SK-N-SH treated with all-trans-retinoic acid at 6 μM for 48 hours (cell line): ENCODE measurements around the gene NRBF2.

Source experiments
- ARNTL ChIP-seq: fragments of 450-650 bp; formaldehyde crosslinking; IDR thresholded peaks from 2 replicates; pipeline ENCODE4 v1.5.0; 2020; ENCODE audit warnings: low read depth, mild to moderate bottlenecking, moderate library complexity, borderline replicate concordance
- ESRRG ChIP-seq: fragments of 250-450 bp; sonication (Bioruptor Pico); IDR thresholded peaks from 2 replicates; pipeline ENCODE4 v1.6.1; 2021; ENCODE audit warnings: mild to moderate bottlenecking
- GLIS3 ChIP-seq: fragments of 250-450 bp; sonication (Bioruptor Pico); IDR thresholded peaks from 2 replicates; pipeline ENCODE4 v1.5.0; 2020; ENCODE audit warnings: mild to moderate bottlenecking, moderate library complexity
- ISL1 ChIP-seq: fragments of 250-450 bp; sonication (Bioruptor Pico); IDR thresholded peaks from 2 replicates; pipeline ENCODE4 v2.1.2; 2022; ENCODE audit warnings: mild to moderate bottlenecking, moderate library complexity
- OSR1 ChIP-seq: fragments of 250-450 bp; sonication (Bioruptor Pico); IDR thresholded peaks from 2 replicates; pipeline ENCODE4 v1.8.0; 2022; ENCODE audit warnings: moderate library complexity, mild to moderate bottlenecking, inconsistent platforms
- RARB ChIP-seq: fragments of 250-450 bp; sonication (Bioruptor Pico); IDR thresholded peaks from 2 replicates; pipeline ENCODE4 v1.8.0; 2021; ENCODE audit warnings: mild to moderate bottlenecking, moderate library complexity
- SNAI2 ChIP-seq: fragments of 250-450 bp; sonication (Bioruptor Pico); IDR thresholded peaks from 2 replicates; pipeline ENCODE4 v1.5.0; 2020; ENCODE audit warnings: mild to moderate bottlenecking, moderate library complexity
- ZFP3 ChIP-seq: fragments of 250-450 bp; sonication (Bioruptor Pico); IDR thresholded peaks from 2 replicates; pipeline ENCODE4 v1.5.0; 2020; ENCODE audit warnings: mild to moderate bottlenecking, moderate library complexity
- ZFP30 ChIP-seq: fragments of 450-650 bp; formaldehyde crosslinking; IDR thresholded peaks from 2 replicates; pipeline ENCODE4 v1.5.0; 2022; ENCODE audit warnings: mild to moderate bottlenecking, moderate library complexity
- ZNF8 ChIP-seq: fragments of 450-650 bp; formaldehyde crosslinking; IDR thresholded peaks from 2 replicates; pipeline ENCODE4 v1.5.0; 2020; ENCODE audit warnings: mild to moderate bottlenecking, moderate library complexity
- TF ChIP-seq, protein P1 (sequence below): fragments of 250-450 bp; sonication (Bioruptor Pico); IDR thresholded peaks from 2 replicates; pipeline ENCODE4 v1.8.0; 2021; ENCODE audit warnings: low read depth, mild to moderate bottlenecking, moderate library complexity, borderline replicate concordance
- TF ChIP-seq, protein P2 (sequence below): fragments of 250-450 bp; sonication (Bioruptor Pico); IDR thresholded peaks from 2 replicates; pipeline ENCODE4 v1.8.0; 2020; ENCODE audit warnings: mild to moderate bottlenecking, moderate library complexity, borderline replicate concordance
- TF ChIP-seq, protein P3 (sequence below): fragments of 250-450 bp; sonication (Bioruptor Pico); IDR thresholded peaks from 2 replicates; pipeline ENCODE4 v1.5.1; 2021; ENCODE audit warnings: mild to moderate bottlenecking, moderate library complexity
- TF ChIP-seq, protein P4 (sequence below): fragments of 250-450 bp; sonication (Bioruptor Pico); IDR thresholded peaks from 2 replicates; pipeline ENCODE4 v1.5.1; 2020; ENCODE audit warnings: low read depth, mild to moderate bottlenecking, moderate library complexity

DNA sequence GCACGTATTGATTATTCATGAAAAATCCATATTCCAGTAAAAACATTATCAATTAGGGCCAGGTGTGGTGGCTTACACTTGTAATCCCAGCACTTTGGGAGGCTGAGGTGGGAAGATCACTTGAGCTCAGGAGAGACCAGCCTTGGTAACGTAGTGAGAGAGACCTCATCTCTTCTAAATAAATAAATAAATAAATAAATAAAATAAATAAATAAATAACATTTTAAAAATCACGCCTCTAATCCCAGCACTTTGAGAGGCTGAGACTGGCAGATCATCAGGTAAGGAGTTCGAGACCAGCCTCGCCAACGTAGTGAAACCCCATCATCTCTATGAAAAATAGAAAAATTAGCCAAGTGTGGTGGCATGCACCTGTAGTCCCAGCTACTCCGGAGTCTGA, 32.1 kb downstream of the NRBF2 start:
- TF ChIP-seq SNAI2 (CRISPR knock-in tag) (no peak), ZFP3 (CRISPR knock-in tag) (no peak), ARNTL (CRISPR knock-in tag) (no peak), OSR1 (CRISPR knock-in tag) (no peak), GLIS3 (CRISPR knock-in tag) (no peak), ZFP30 (no peak), RARB (CRISPR knock-in tag) (no peak), ESRRG (CRISPR knock-in tag) (no peak), ISL1 (CRISPR knock-in tag) (no peak), ZNF8 (CRISPR knock-in tag) (no peak)
- TF ChIP-seq, protein P1, sequence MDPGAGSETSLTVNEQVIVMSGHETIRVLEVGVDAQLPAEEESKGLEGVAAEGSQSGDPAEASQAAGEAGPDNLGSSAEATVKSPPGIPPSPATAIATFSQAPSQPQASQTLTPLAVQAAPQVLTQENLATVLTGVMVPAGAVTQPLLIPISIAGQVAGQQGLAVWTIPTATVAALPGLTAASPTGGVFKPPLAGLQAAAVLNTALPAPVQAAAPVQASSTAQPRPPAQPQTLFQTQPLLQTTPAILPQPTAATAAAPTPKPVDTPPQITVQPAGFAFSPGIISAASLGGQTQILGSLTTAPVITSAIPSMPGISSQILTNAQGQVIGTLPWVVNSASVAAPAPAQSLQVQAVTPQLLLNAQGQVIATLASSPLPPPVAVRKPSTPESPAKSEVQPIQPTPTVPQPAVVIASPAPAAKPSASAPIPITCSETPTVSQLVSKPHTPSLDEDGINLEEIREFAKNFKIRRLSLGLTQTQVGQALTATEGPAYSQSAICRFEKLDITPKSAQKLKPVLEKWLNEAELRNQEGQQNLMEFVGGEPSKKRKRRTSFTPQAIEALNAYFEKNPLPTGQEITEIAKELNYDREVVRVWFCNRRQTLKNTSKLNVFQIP (CRISPR knock-in tag), result no peak
- TF ChIP-seq, protein P2, sequence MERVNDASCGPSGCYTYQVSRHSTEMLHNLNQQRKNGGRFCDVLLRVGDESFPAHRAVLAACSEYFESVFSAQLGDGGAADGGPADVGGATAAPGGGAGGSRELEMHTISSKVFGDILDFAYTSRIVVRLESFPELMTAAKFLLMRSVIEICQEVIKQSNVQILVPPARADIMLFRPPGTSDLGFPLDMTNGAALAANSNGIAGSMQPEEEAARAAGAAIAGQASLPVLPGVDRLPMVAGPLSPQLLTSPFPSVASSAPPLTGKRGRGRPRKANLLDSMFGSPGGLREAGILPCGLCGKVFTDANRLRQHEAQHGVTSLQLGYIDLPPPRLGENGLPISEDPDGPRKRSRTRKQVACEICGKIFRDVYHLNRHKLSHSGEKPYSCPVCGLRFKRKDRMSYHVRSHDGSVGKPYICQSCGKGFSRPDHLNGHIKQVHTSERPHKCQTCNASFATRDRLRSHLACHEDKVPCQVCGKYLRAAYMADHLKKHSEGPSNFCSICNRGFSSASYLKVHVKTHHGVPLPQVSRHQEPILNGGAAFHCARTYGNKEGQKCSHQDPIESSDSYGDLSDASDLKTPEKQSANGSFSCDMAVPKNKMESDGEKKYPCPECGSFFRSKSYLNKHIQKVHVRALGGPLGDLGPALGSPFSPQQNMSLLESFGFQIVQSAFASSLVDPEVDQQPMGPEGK (CRISPR knock-in tag), result no peak
- TF ChIP-seq, protein P3, sequence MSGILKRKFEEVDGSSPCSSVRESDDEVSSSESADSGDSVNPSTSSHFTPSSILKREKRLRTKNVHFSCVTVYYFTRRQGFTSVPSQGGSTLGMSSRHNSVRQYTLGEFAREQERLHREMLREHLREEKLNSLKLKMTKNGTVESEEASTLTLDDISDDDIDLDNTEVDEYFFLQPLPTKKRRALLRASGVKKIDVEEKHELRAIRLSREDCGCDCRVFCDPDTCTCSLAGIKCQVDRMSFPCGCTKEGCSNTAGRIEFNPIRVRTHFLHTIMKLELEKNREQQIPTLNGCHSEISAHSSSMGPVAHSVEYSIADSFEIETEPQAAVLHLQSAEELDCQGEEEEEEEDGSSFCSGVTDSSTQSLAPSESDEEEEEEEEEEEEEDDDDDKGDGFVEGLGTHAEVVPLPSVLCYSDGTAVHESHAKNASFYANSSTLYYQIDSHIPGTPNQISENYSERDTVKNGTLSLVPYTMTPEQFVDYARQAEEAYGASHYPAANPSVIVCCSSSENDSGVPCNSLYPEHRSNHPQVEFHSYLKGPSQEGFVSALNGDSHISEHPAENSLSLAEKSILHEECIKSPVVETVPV (CRISPR knock-in tag), result no peak
- TF ChIP-seq, protein P4, sequence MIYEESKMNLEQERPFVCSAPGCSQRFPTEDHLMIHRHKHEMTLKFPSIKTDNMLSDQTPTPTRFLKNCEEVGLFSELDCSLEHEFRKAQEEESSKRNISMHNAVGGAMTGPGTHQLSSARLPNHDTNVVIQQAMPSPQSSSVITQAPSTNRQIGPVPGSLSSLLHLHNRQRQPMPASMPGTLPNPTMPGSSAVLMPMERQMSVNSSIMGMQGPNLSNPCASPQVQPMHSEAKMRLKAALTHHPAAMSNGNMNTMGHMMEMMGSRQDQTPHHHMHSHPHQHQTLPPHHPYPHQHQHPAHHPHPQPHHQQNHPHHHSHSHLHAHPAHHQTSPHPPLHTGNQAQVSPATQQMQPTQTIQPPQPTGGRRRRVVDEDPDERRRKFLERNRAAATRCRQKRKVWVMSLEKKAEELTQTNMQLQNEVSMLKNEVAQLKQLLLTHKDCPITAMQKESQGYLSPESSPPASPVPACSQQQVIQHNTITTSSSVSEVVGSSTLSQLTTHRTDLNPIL (CRISPR knock-in tag), result no peak
